H9 (cell line): Measurements from ENCODE around the gene KCNIP3. TPM values are rescaled to one million over a fixed set of nuclear protein-coding genes. Genes with fewer than 3 reads are reported as not detected.

ENCODE experiments used
- DNase-seq: peaks from one replicate; pipeline ENCODE4 v3.0.0-alpha.2; 2017
- H2AFZ ChIP-seq: one replicate; pipeline ENCODE4 v1.6.1; 2013; ENCODE audit warnings: mild to moderate bottlenecking, low read length, control low read depth, moderate library complexity
- H2AK5ac ChIP-seq: 2 replicates; pipeline ENCODE4 v1.6.1; 2013; ENCODE audit warnings: low read length, control low read depth, mixed read lengths; ENCODE audit not compliant: insufficient read length
- H2BK120ac ChIP-seq: one replicate; pipeline ENCODE4 v1.6.1; 2013; ENCODE audit warnings: low read depth, mild to moderate bottlenecking, low read length, control low read depth, inconsistent platforms; ENCODE audit not compliant: poor library complexity, severe bottlenecking
- H2BK12ac ChIP-seq: 2 replicates; pipeline ENCODE4 v1.6.1; 2013; ENCODE audit warnings: low read length, control low read depth, mixed read lengths, low read depth; ENCODE audit not compliant: insufficient read length
- H2BK15ac ChIP-seq: 2 replicates; pipeline ENCODE4 v1.6.1; 2013; ENCODE audit warnings: low read depth, low read length, control low read depth
- H2BK20ac ChIP-seq: one replicate; pipeline ENCODE4 v1.6.1; 2013; ENCODE audit warnings: low read depth, mild to moderate bottlenecking, low read length, control low read depth, inconsistent platforms; ENCODE audit not compliant: poor library complexity, severe bottlenecking
- H2BK5ac ChIP-seq: 2 replicates; pipeline ENCODE4 v1.6.1; 2013; ENCODE audit warnings: low read length, control low read depth, mixed read lengths; ENCODE audit not compliant: insufficient read length
- H3K14ac ChIP-seq: 2 replicates; pipeline ENCODE4 v1.6.1; 2013; ENCODE audit warnings: low read length, control low read depth; ENCODE audit not compliant: insufficient read depth
- H3K18ac ChIP-seq: 2 replicates; pipeline ENCODE4 v1.6.1; 2013; ENCODE audit warnings: low read depth, mild to moderate bottlenecking, mixed read lengths, low read length, control low read depth; ENCODE audit not compliant: insufficient read length
- H3K23ac ChIP-seq: 2 replicates; pipeline ENCODE4 v1.6.1; 2013; ENCODE audit warnings: low read length, control low read depth, mixed read lengths, low read depth; ENCODE audit not compliant: insufficient read length
- H3K23me2 ChIP-seq: 2 replicates; pipeline ENCODE4 v1.6.1; 2013; ENCODE audit warnings: low read depth, mild to moderate bottlenecking, mixed read lengths, low read length, control low read depth; ENCODE audit not compliant: insufficient read length, poor library complexity, severe bottlenecking
- H3K27ac ChIP-seq: 2 replicates; pipeline ENCODE4 v1.5.1; 2013; ENCODE audit warnings: low read length, control low read depth, mixed read lengths, low read depth; ENCODE audit not compliant: insufficient read length
- H3K27me3 ChIP-seq: 2 replicates; pipeline ENCODE4 v1.6.1; 2013; ENCODE audit warnings: low read length, control low read depth, inconsistent platforms; ENCODE audit not compliant: insufficient read depth
- H3K4ac ChIP-seq: 2 replicates; pipeline ENCODE4 v1.6.1; 2013; ENCODE audit warnings: low read depth, mild to moderate bottlenecking, control low read depth, inconsistent platforms, low read length, moderate library complexity
- H3K4me1 ChIP-seq: 2 replicates; pipeline ENCODE4 v1.6.1; 2013; ENCODE audit warnings: low read length, control low read depth, inconsistent platforms; ENCODE audit not compliant: insufficient read depth
- H3K4me2 ChIP-seq: 2 replicates; pipeline ENCODE4 v1.6.1; 2013; ENCODE audit warnings: low read length, control low read depth, mixed read lengths; ENCODE audit not compliant: insufficient read length, insufficient read depth
- H3K56ac ChIP-seq: 2 replicates; pipeline ENCODE4 v1.6.1; 2013; ENCODE audit warnings: low read depth, mild to moderate bottlenecking, mixed read lengths, low read length, control low read depth; ENCODE audit not compliant: insufficient read length
- H3K79me1 ChIP-seq: 2 replicates; pipeline ENCODE4 v1.6.1; 2013; ENCODE audit warnings: low read depth, mild to moderate bottlenecking, moderate library complexity, low read length, control low read depth, inconsistent platforms; ENCODE audit not compliant: insufficient read depth, poor library complexity, severe bottlenecking
- H3K79me2 ChIP-seq: 2 replicates; pipeline ENCODE4 v1.6.1; 2013; ENCODE audit warnings: low read length, control low read depth, inconsistent platforms; ENCODE audit not compliant: insufficient read depth
- H3K9ac ChIP-seq: 2 replicates; pipeline ENCODE4 v1.6.1; 2013; ENCODE audit warnings: low read length, control low read depth, mixed read lengths; ENCODE audit not compliant: insufficient read length; ENCODE audit errors: extremely low read depth
- H3K9me3 ChIP-seq: one replicate; pipeline ENCODE4 v1.6.1; 2013; ENCODE audit warnings: low read depth, low read length, inconsistent platforms; ENCODE audit not compliant: control insufficient read depth
- H3T11ph ChIP-seq: one replicate; pipeline ENCODE4 v1.6.1; 2013; ENCODE audit warnings: mild to moderate bottlenecking, low read length, control low read depth, inconsistent platforms
- H4K20me1 ChIP-seq: one replicate; pipeline ENCODE4 v1.6.1; 2013; ENCODE audit not compliant: control insufficient read depth, insufficient read length, insufficient read depth
- H4K5ac ChIP-seq: 2 replicates; pipeline ENCODE4 v1.6.1; 2013; ENCODE audit warnings: low read depth, mild to moderate bottlenecking, mixed read lengths, low read length, control low read depth; ENCODE audit not compliant: insufficient read length
- H4K8ac ChIP-seq: replicated peaks from 2 replicates; pipeline ENCODE4 v1.6.1; 2013; ENCODE audit warnings: low read length, control low read depth, mixed read lengths, low read depth; ENCODE audit not compliant: insufficient read length
- H4K91ac ChIP-seq: 2 replicates; pipeline ENCODE4 v1.6.1; 2013; ENCODE audit warnings: low read depth, mild to moderate bottlenecking, moderate library complexity, mixed read lengths, low read length, control low read depth; ENCODE audit not compliant: insufficient read length
- H3K27ac Mint-ChIP-seq, 3 experiments: 2 replicates in 2 of 3; 3 replicates in 1 of 3; pipeline ENCODE4 v1.8.0; 2020 to 2021; ENCODE audit warnings: mixed read lengths in 3 of 3, mild to moderate bottlenecking in 1 of 3, moderate library complexity in 1 of 3
- H3K27me3 Mint-ChIP-seq: 2 replicates; pipeline ENCODE4 v1.8.0; 2021; ENCODE audit warnings: low read depth, mild to moderate bottlenecking, moderate library complexity, mixed read lengths
- H3K36me3 Mint-ChIP-seq, 3 experiments: 2 replicates in 2 of 3; 3 replicates in 1 of 3; pipeline ENCODE4 v1.8.0; 2020 to 2021; ENCODE audit warnings: low read depth in 3 of 3, mixed read lengths in 3 of 3; ENCODE audit not compliant: insufficient read depth in 1 of 3
- H3K4me1 Mint-ChIP-seq, 2 experiments: 2 replicates each; pipeline ENCODE4 v1.8.0; 2020; ENCODE audit warnings: mixed read lengths in 2 of 2
- H3K4me3 Mint-ChIP-seq, 2 experiments: 2 replicates in 1 of 2; 3 replicates in 1 of 2; pipeline ENCODE4 v1.8.0; 2020 to 2021; ENCODE audit warnings: mild to moderate bottlenecking in 2 of 2, mixed read lengths in 2 of 2, moderate library complexity in 1 of 2
- H3K9me3 Mint-ChIP-seq, 2 experiments: 2 replicates in 1 of 2; 3 replicates in 1 of 2; pipeline ENCODE4 v1.8.0; 2020; ENCODE audit warnings: mild to moderate bottlenecking in 2 of 2, mixed read lengths in 2 of 2, moderate library complexity in 1 of 2
- CTCF ChIP-seq: fragments of 200-600 bp; sonication (generic); conservative IDR thresholded peaks from 3 replicates; pipeline ENCODE4 v1.8.0; 2021; ENCODE audit warnings: antibody characterized with exemption, mild to moderate bottlenecking
- WGBS: extraction: QIAGEN DNeasy Blood & Tissue Kit; methylation state at CpG from one replicate; pipeline ENCODE4 v1.1.7; 2013; ENCODE audit warnings: missing lambda C conversion rate, low lambda C conversion rate, mixed read lengths; ENCODE audit not compliant: insufficient read length; ENCODE audit errors: extremely low coverage; 5-methylcytosine and 5-hydroxymethylcytosine counted together
- total RNA-seq: library from RNA; stranded (reverse); gene quantifications from 2 replicates; pipeline ENCODE4 v1.2.1, GENCODE V29; 2021

KCNIP3 gene
- total RNA-seq, 1 experiment from 2014 or later = 1.5 TPM

- Mint-ChIP-seq H3K27ac (peak overlapping the region in 1 of 3 experiments; percentile 90; a peak in 2 of 7 replicates), H3K4me1 (peaks cover 6 to 7% of the 10 kb centered on the region in 2 experiments), H3K4me3 (no peak overlapping the region), H3K27me3 (peaks cover 3% of the 10 kb centered on the region), H3K9me3 (peaks cover 22 to 23% of the 10 kb centered on the region in 2 experiments), H3K36me3 (peaks cover 11 to 15% (median 14%) of the 10 kb centered on the region in 3 experiments)
- Histone ChIP-seq H2AK5ac (no peak overlapping the region), H3K27me3 (no peaks in the 10 kb centered on the region), H2BK120ac (no peak overlapping the region), H3K79me1 (no peaks in the 10 kb centered on the region), H3K56ac (no peak overlapping the region), H2AFZ (no peak overlapping the region), H2BK5ac (no peak overlapping the region), H3T11ph (no peak overlapping the region), H4K8ac (no peak overlapping the region), H3K14ac (no peak overlapping the region), H3K9me3 (no peaks in the 10 kb centered on the region), H4K91ac (no peak overlapping the region), H4K5ac (no peak overlapping the region), H3K4me1 (no peaks in the 10 kb centered on the region), H3K79me2 (no peaks in the 10 kb centered on the region), H2BK12ac (no peak overlapping the region), H3K9ac (no peak overlapping the region), H2BK15ac (no peak overlapping the region), H3K4ac (no peak overlapping the region), H3K23ac (no peak overlapping the region), H3K18ac (no peak overlapping the region), H3K23me2 (no peaks in the 10 kb centered on the region), H3K4me2 (no peak overlapping the region), H2BK20ac (no peak overlapping the region), H4K20me1 (no peaks in the 10 kb centered on the region), H3K27ac (no peak overlapping the region)
- no CpG with 5 or more reads among the region's 8 CpGs for WGBS
- no peak for TF ChIP-seq CTCF
- DNase-seq = no peak
Measured at GRCh38 chr2:95287336-95287735, 9.8 kb upstream of the KCNIP3 start.
